ENCODE data around the gene NHERF1.
A peak's percentile ranks its signal among the peaks of the same experiment; 100 is the strongest.

NHERF1 gene

DNA sequence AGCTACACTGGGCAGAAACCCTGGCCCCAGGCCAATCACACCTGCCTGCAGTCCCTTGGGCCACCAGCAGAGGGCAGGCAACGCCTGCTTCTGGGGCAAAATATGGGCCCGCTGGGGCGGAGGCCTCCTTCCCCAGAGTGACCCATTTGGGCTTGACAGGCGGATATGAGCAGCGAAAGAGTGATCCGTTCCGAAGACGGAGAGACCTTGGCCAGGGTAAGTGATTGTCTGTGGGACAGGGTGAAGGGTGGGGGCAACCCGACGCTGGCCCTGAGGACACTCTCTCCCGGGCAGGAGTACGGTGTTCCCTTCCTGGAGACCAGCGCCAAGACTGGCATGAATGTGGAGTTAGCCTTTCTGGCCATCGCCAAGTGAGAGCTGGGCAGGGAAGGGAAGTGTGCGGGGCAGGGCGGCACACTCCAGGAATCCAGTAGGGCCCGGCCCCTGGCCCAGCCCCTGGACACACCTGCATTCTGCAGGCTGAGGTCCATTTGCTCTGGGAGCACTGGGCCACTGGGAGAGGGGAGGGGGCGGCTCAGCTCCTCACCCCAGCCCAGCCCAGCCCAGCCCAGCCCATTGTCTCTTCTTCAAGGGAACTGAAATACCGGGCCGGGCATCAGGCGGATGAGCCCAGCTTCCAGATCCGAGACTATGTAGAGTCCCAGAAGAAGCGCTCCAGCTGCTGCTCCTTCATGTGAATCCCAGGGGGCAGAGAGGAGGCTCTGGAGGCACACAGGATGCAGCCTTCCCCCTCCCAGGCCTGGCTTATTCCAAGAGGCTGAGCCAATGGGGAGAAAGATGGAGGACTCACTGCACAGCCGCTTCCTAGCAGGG, 3.5 kb upstream of the NHERF1 start:
- H2AFZ ChIP-seq (ENCODE audit: low read depth, low read length, severe bottlenecking) = no peak overlapping the region
- H3K9ac ChIP-seq (ENCODE audit: low read length) = no peak overlapping the region
- peaks cover 10% of the 10 kb centered on the region for H3K79me2 ChIP-seq (ENCODE audit: insufficient read depth, low read length)

DNA sequence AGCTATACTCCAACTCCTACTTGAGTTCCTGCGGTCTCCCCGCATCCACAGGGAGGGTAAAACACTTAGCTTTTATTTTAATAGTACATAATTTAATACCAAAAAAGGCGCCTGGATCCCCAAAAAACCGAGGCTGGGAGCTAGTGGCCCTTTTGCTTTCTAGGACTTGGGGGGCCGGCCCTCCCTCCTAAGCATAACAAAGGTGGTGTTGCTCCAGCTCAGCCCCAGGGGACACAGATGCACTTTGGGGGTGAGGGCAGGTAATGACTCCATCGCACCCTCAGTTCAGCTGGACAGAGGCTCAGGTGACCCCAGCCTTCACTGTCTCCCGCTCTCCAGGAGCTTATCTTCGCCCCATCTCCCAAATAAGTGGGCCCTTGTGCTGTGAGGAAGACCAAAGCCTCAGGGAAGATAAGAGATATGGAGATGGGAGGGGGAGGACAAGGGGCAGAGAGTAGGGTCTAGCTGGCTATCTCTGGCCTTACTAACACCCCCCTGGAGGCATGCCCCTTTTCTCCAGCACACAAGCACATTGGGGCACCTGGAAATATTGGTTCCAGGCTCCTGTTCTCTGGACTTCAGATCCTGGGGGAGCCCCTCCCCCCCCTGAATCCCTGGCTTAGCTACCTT, 2.8 kb upstream of the NHERF1 start:
- H3K4me2 ChIP-seq (ENCODE audit: low read depth, low read length, poor library complexity, severe bottlenecking) = no peak overlapping the region
- H3K4me3 ChIP-seq (ENCODE audit: insufficient read depth, low read length, poor library complexity, severe bottlenecking) = no peak overlapping the region
- H2AFZ ChIP-seq (ENCODE audit: low read depth, low read length, severe bottlenecking) = no peak overlapping the region
- H3K27me3 ChIP-seq (ENCODE audit: low read length) = no peaks in the 10 kb centered on the region
- H3K9me2 ChIP-seq (replicated peaks; ENCODE audit: insufficient read depth, low read length) = no peaks in the 10 kb centered on the region
- H3K36me3 ChIP-seq (ENCODE audit: low read length) = no peaks in the 10 kb centered on the region
- H4K20me1 ChIP-seq (ENCODE audit: low read depth, low read length) = no peaks in the 10 kb centered on the region
- H3K27ac ChIP-seq (ENCODE audit: low read depth, low read length) = no peak overlapping the region
- no peaks in the 10 kb centered on the region for H3K9me3 ChIP-seq (ENCODE audit: insufficient read depth, low read length)
- H3K79me2 ChIP-seq (ENCODE audit: insufficient read depth, low read length) = peaks cover 15% of the 10 kb centered on the region
- TF ChIP-seq EZH2phosphoT487 (conservative IDR thresholded peaks at IDR 0.05; ENCODE audit: low read length) = no peak
- TF ChIP-seq, protein P1, sequence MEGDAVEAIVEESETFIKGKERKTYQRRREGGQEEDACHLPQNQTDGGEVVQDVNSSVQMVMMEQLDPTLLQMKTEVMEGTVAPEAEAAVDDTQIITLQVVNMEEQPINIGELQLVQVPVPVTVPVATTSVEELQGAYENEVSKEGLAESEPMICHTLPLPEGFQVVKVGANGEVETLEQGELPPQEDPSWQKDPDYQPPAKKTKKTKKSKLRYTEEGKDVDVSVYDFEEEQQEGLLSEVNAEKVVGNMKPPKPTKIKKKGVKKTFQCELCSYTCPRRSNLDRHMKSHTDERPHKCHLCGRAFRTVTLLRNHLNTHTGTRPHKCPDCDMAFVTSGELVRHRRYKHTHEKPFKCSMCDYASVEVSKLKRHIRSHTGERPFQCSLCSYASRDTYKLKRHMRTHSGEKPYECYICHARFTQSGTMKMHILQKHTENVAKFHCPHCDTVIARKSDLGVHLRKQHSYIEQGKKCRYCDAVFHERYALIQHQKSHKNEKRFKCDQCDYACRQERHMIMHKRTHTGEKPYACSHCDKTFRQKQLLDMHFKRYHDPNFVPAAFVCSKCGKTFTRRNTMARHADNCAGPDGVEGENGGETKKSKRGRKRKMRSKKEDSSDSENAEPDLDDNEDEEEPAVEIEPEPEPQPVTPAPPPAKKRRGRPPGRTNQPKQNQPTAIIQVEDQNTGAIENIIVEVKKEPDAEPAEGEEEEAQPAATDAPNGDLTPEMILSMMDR (IDR thresholded peaks at IDR 0.05; ENCODE audit: insufficient read depth, low read length, poor library complexity, severe bottlenecking) = no peak
- H3K9ac ChIP-seq (ENCODE audit: low read length) = no peak overlapping the region
- H3F3A ChIP-seq (ENCODE audit: insufficient read depth) = peaks cover 3% of the 10 kb centered on the region; the same call in 1 of the 2 replicates

More for the DNA sequence above, 3.5 kb upstream of the NHERF1 start:
- Histone ChIP-seq H3K36me3 (ENCODE audit: low read length) (no peaks in the 10 kb centered on the region), H3K4me2 (ENCODE audit: low read depth, low read length, poor library complexity, severe bottlenecking) (no peak overlapping the region), H3K4me3 (ENCODE audit: insufficient read depth, low read length, poor library complexity, severe bottlenecking) (no peak overlapping the region), H3K27me3 (ENCODE audit: low read length) (no peaks in the 10 kb centered on the region), H4K20me1 (ENCODE audit: low read depth, low read length) (no peaks in the 10 kb centered on the region), H3K9me2 (replicated peaks; ENCODE audit: insufficient read depth, low read length) (no peaks in the 10 kb centered on the region), H3K9me3 (ENCODE audit: insufficient read depth, low read length) (no peaks in the 10 kb centered on the region), H3K27ac (ENCODE audit: low read depth, low read length) (no peak overlapping the region), H3F3A (ENCODE audit: insufficient read depth) (peaks cover 3% of the 10 kb centered on the region; the same call in 1 of the 2 replicates)
- TF ChIP-seq EZH2phosphoT487 (conservative IDR thresholded peaks at IDR 0.05; ENCODE audit: low read length) = no peak
- TF ChIP-seq, protein P1 (IDR thresholded peaks at IDR 0.05; ENCODE audit: insufficient read depth, low read length, poor library complexity, severe bottlenecking) = peak; percentile 97

DNA sequence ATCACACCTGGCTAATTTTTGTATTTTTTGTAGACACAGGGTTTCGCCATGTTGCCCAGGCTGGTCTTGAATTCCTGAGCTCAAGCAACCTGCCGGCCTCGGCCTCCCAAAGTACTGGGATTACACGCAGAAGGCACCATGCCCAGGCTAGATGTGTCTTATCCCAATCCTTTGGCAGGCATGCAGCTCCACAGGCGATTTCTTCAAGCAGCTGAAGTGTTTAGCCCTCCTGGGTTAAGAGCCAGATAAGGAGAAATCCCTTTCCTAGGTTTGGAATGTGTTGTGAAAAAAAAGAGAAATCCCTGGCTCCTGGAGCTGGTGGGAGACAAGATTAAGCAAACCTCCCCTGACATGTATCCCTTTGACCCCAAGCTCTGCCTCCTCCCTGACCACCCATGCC, 2.1 kb upstream of the NHERF1 start:
- H3K79me2 ChIP-seq (ENCODE audit: insufficient read depth, low read length) = peaks cover 22% of the 10 kb centered on the region
- no peak overlapping the region for H2AFZ ChIP-seq (ENCODE audit: low read depth, low read length, severe bottlenecking)
- no peaks in the 10 kb centered on the region for H4K20me1 ChIP-seq (ENCODE audit: low read depth, low read length)
- H3K9ac ChIP-seq (ENCODE audit: low read length) = no peak overlapping the region
- H3K27me3 ChIP-seq (ENCODE audit: low read length) = no peaks in the 10 kb centered on the region
- H3F3A ChIP-seq (ENCODE audit: insufficient read depth) = peaks cover 3% of the 10 kb centered on the region; the same call in 1 of the 2 replicates
- no peaks in the 10 kb centered on the region for H3K9me2 ChIP-seq (replicated peaks; ENCODE audit: insufficient read depth, low read length)
- H3K9me3 ChIP-seq (ENCODE audit: insufficient read depth, low read length) = no peaks in the 10 kb centered on the region
- no peak overlapping the region for H3K27ac ChIP-seq (ENCODE audit: low read depth, low read length)
- no peaks in the 10 kb centered on the region for H3K36me3 ChIP-seq (ENCODE audit: low read length)
- no peak overlapping the region for H3K4me2 ChIP-seq (ENCODE audit: low read depth, low read length, poor library complexity, severe bottlenecking)
- no peak for TF ChIP-seq EZH2phosphoT487 (conservative IDR thresholded peaks at IDR 0.05; ENCODE audit: low read length)
- TF ChIP-seq, protein P1 (IDR thresholded peaks at IDR 0.05; ENCODE audit: insufficient read depth, low read length, poor library complexity, severe bottlenecking) = no peak
- H3K4me3 ChIP-seq (ENCODE audit: insufficient read depth, low read length, poor library complexity, severe bottlenecking) = no peak overlapping the region
